Activated CD4-positive, alpha-beta memory T cell treated with anti-CD3 and anti-CD28 coated beads for 36 hours (primary cell): ENCODE measurements around the gene TRAF4. TPM values are rescaled to one million over a fixed set of nuclear protein-coding genes. Genes with fewer than 3 reads are reported as not detected.
A peak's percentile ranks its signal among the peaks of the same experiment; 100 is the strongest.

Source experiments
- CTCF ChIA-PET: fragments of 350-600 bp; sonication (Branson Sonifier 250); formaldehyde crosslinking; loops from one replicate; lab custom pipeline; 2021; ENCODE audit warnings: antibody characterized with exemption, inconsistent platforms; lab: Charles Lee
- POLR2A ChIA-PET: fragments of 350-600 bp; sonication (Branson Sonifier 250); formaldehyde crosslinking; loops from one replicate; lab custom pipeline; 2021; ENCODE audit warnings: antibody characterized with exemption; lab: Charles Lee
- DNase-seq: peaks from one replicate; pipeline ENCODE4 v3.0.0-alpha.2; 2020
- H3K27ac Mint-ChIP-seq: one replicate; pipeline ENCODE4 v1.8.0; 2021; ENCODE audit warnings: mixed read lengths
- H3K27me3 Mint-ChIP-seq: one replicate; pipeline ENCODE4 v1.8.0; 2021; ENCODE audit warnings: mixed read lengths
- H3K36me3 Mint-ChIP-seq: one replicate; pipeline ENCODE4 v1.8.0; 2021; ENCODE audit warnings: mixed read lengths
- H3K4me1 Mint-ChIP-seq: one replicate; pipeline ENCODE4 v1.8.0; 2021; ENCODE audit warnings: low read depth, mixed read lengths
- H3K4me3 Mint-ChIP-seq: one replicate; pipeline ENCODE4 v1.8.0; 2021; ENCODE audit warnings: mild to moderate bottlenecking, mixed read lengths
- H3K9me3 Mint-ChIP-seq: one replicate; pipeline ENCODE4 v1.8.0; 2021; ENCODE audit warnings: mixed read lengths
- intact Hi-C: fragments of 100-400 bp; cut with micrococcal nuclease; formaldehyde crosslinking; loops from one replicate; pipeline ENCODE4 v1.15.1; 2023
- total RNA-seq, 2 experiments: library from RNA; stranded (reverse); gene quantifications; one replicate each; pipeline ENCODE4 v1.2.3, GENCODE V29; 2021

Gene TRAF4
- total RNA-seq, 2 experiments from 2014 or later = 83.0 to 83.9 TPM

DNA sequence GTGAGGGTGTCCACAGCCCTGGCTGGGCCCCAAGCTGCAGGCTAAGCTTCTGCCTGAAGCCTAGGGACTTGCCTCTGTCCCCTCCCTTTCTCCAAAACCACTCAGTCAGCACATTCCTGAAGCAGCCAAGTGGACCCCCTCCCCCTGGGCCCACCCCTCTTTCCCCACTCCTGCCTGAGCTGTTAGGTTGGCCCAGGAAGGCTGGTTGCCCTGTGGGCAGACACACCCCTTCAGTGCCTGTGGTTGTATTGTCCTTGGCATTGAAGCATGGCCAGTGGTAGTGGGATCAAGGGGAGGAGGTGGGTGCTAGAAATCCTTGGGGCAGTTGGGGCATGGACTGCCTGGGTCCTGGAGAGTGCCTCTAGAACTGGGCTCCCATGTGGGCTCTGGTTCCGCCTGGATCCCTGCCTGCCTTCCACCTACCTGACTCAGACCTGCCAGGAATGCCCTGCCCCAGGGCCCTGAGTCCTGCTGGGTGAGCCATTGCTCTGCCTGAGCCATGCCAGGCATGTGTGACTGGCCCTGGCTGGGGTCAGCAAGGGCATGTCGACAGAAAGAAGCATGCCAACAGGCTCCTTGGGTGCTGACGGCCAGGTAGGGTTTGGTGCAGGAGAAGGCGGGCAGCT lies 2.1 kb downstream of the TRAF4 start:
- Mint-ChIP-seq H3K27me3 (no peaks in the 10 kb centered on the region), H3K4me3 (peak overlapping the region; percentile 90), H3K4me1 (peaks cover 30% of the 10 kb centered on the region), H3K36me3 (peaks cover 38% of the 10 kb centered on the region), H3K27ac (peak overlapping the region; percentile 89), H3K9me3 (no peaks in the 10 kb centered on the region)
- intact Hi-C loops = no loop called here
- CTCF ChIA-PET = interaction anchor here (0.8 to 16.9 kb wide), 4 partner anchors 18 to 171 kb away, joined by 3 to 632 read pairs (median 63); partner anchors contain the start of genes NEK8, RPL23A and TLCD1
- POLR2A ChIA-PET = interaction anchor here (1.1 to 13.5 kb wide), 6 partner anchors 10 to 26 kb away, joined by 3 to 202 read pairs (median 6); partner anchors contain the start of genes NEK8, RPL23A and TLCD1
- DNase-seq = no peak

GRCh38 chr17:28746611-28747050 lies 2.8 kb downstream of the TRAF4 start:
- Mint-ChIP-seq H3K4me3 (peak overlapping the region; percentile 90), H3K36me3 (peaks cover 39% of the 10 kb centered on the region), H3K27ac (peak overlapping the region; percentile 89), H3K27me3 (no peaks in the 10 kb centered on the region), H3K9me3 (no peaks in the 10 kb centered on the region), H3K4me1 (peaks cover 30% of the 10 kb centered on the region)
- no peak for DNase-seq
- intact Hi-C loops = no loop called here
- POLR2A ChIA-PET = interaction anchor here (1.4 to 13.5 kb wide), 4 partner anchors 18 to 27 kb away, joined by 4 to 202 read pairs (median 9); partner anchors contain the start of genes NEK8, RPL23A and TLCD1
- CTCF ChIA-PET = interaction anchor here (1.0 to 16.9 kb wide), 4 partner anchors 17 to 28 kb away, joined by 3 to 632 read pairs (median 63); partner anchors contain the start of genes NEK8, RPL23A and TLCD1

- POLR2A ChIA-PET = interaction anchor here (2.6 to 13.5 kb wide), 3 partner anchors 18 to 27 kb away, joined by 8 to 202 read pairs (median 10); partner anchors contain the start of genes NEK8, RPL23A and TLCD1
- H3K36me3 Mint-ChIP-seq = peaks cover 39% of the 10 kb centered on the region
These were observed 3.4 kb downstream of the TRAF4 start for GRCh38 chr17:28747051-28747691.

DNA sequence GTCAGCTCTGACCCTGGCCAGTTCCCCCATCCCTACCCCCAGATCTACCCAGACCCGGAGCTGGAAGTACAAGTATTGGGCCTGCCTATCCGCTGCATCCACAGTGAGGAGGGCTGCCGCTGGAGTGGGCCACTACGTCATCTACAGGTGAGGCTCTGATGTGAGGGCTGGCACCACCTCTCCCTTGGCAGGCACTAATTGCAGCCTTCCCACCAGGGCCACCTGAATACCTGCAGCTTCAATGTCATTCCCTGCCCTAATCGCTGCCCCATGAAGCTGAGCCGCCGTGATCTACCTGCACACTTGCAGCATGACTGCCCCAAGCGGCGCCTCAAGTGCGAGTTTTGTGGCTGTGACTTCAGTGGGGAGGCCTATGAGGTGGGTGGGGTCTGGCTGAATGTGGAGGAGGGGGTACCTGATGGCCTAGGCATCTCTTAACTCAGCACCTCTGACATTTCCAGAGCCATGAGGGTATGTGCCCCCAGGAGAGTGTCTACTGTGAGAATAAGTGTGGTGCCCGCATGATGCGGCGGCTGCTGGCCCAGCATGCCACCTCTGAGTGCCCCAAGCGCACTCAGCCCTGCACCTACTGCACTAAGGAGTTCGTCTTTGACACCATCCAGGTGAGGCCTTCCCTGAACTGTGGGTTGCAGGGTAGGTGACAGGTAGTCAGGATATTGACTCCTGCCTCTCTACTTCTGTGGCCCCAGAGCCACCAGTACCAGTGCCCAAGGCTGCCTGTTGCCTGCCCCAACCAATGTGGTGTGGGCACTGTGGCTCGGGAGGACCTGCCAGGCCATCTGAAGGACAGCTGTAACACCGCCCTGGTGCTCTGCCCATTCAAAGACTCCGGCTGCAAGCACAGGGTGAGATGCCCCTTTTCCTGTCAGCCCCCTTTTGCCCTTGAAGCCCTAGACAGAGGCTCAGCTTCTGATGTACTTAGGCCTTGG lies 4.3 kb downstream of the TRAF4 start:
- H3K27ac Mint-ChIP-seq = peak overlapping the region; percentile 24
- H3K9me3 Mint-ChIP-seq = no peaks in the 10 kb centered on the region
- POLR2A ChIA-PET = interaction anchor here (2.6 to 13.5 kb wide), 3 partner anchors 17 to 28 kb away, joined by 8 to 202 read pairs (median 10); partner anchors contain the start of genes NEK8, RPL23A and TLCD1
- H3K4me3 Mint-ChIP-seq = no peak overlapping the region
- H3K27me3 Mint-ChIP-seq = no peaks in the 10 kb centered on the region
- CTCF ChIA-PET = interaction anchor here (0.5 to 16.9 kb wide), 6 partner anchors 15 to 218 kb away, joined by 3 to 632 read pairs (median 4); partner anchors contain the start of genes NEK8, RPL23A and TLCD1
- H3K4me1 Mint-ChIP-seq = peaks cover 28% of the 10 kb centered on the region
- peaks cover 42% of the 10 kb centered on the region for H3K36me3 Mint-ChIP-seq
- no peak for DNase-seq
- intact Hi-C loops = no loop called here

More at GRCh38 chr17:28747051-28747691, 3.4 kb downstream of the TRAF4 start:
- Mint-ChIP-seq H3K4me3 (no peak overlapping the region), H3K27ac (peak overlapping the region; percentile 24), H3K9me3 (no peaks in the 10 kb centered on the region), H3K4me1 (peaks cover 30% of the 10 kb centered on the region), H3K27me3 (no peaks in the 10 kb centered on the region)
- CTCF ChIA-PET = interaction anchor here (0.5 to 16.9 kb wide), 6 partner anchors 16 to 62 kb away, joined by 3 to 632 read pairs (median 4); partner anchors contain the start of genes NEK8, RPL23A and TLCD1
- no peak for DNase-seq
- intact Hi-C loops = no loop called here

DNA sequence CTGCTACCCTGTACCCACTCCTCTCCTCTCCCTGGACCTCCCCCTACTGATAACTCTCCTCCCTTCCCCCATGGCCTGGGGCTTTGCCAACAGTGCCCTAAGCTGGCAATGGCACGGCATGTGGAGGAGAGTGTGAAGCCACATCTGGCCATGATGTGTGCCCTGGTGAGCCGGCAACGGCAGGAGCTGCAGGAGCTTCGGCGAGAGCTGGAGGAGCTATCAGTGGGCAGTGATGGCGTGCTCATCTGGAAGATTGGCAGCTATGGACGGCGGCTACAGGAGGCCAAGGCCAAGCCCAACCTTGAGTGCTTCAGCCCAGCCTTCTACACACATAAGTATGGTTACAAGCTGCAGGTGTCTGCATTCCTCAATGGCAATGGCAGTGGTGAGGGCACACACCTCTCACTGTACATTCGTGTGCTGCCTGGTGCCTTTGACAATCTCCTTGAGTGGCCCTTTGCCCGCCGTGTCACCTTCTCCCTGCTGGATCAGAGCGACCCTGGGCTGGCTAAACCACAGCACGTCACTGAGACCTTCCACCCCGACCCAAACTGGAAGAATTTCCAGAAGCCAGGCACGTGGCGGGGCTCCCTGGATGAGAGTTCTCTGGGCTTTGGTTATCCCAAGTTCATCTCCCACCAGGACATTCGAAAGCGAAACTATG lies 5.2 kb downstream of the TRAF4 start:
- Mint-ChIP-seq H3K4me3 (no peak overlapping the region), H3K27ac (peak overlapping the region; percentile 31), H3K27me3 (no peaks in the 10 kb centered on the region), H3K36me3 (peaks cover 42% of the 10 kb centered on the region), H3K4me1 (peaks cover 26% of the 10 kb centered on the region), H3K9me3 (no peaks in the 10 kb centered on the region)
- no peak for DNase-seq
- intact Hi-C loops = no loop called here
- CTCF ChIA-PET = interaction anchor here (0.6 to 16.9 kb wide), 12 partner anchors 8 to 384 kb away, joined by 3 to 632 read pairs (median 6); partner anchors contain the start of genes NEK8, PROCA1, RPL23A and TLCD1
- POLR2A ChIA-PET = interaction anchor here (1.1 to 13.5 kb wide), 2 partner anchors 23 to 28 kb away, joined by 3 to 202 read pairs; partner anchors contain the start of genes NEK8 and TLCD1

DNA sequence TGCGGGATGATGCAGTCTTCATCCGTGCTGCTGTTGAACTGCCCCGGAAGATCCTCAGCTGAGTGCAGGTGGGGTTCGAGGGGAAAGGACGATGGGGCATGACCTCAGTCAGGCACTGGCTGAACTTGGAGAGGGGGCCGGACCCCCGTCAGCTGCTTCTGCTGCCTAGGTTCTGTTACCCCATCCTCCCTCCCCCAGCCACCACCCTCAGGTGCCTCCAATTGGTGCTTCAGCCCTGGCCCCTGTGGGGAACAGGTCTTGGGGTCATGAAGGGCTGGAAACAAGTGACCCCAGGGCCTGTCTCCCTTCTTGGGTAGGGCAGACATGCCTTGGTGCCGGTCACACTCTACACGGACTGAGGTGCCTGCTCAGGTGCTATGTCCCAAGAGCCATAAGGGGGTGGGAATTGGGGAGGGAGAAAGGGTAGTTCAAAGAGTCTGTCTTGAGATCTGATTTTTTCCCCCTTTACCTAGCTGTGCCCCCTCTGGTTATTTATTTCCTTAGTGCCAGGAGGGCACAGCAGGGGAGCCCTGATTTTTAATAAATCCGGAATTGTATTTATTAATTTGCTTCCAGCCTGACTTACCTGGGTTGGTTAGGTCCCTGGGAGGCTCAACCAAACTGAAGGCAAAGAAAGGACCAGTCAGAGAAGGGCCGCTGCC lies 5.8 kb downstream of the TRAF4 start:
- DNase-seq = no peak
- intact Hi-C loops = loop anchor here (1.0 kb wide), 1 partner anchor 22 kb away; no protein-coding TSS in a partner anchor
- Mint-ChIP-seq H3K36me3 (peaks cover 40% of the 10 kb centered on the region), H3K4me3 (no peak overlapping the region), H3K4me1 (peaks cover 26% of the 10 kb centered on the region), H3K27me3 (no peaks in the 10 kb centered on the region), H3K27ac (peak overlapping the region; percentile 42), H3K9me3 (no peaks in the 10 kb centered on the region)
- ChIA-PET CTCF (interaction anchor here (0.6 to 16.9 kb wide), 30 partner anchors 9 to 999 kb away, joined by 3 to 632 read pairs (median 4); partner anchors contain the start of genes FAM222B, NEK8, PROCA1 and RPL23A), POLR2A (interaction anchor here (1.1 to 13.5 kb wide), 3 partner anchors 8 to 28 kb away, joined by 3 to 202 read pairs (median 3); partner anchors contain the start of genes NEK8 and TLCD1)

- Mint-ChIP-seq H3K9me3 (no peaks in the 10 kb centered on the region), H3K4me3 (no peak overlapping the region)
- intact Hi-C loops = loop anchor here (1.0 kb wide), 1 partner anchor 23 kb away; no protein-coding TSS in a partner anchor
These were observed 6.6 kb downstream of the TRAF4 start for GRCh38 chr17:28750178-28751047.

DNA sequence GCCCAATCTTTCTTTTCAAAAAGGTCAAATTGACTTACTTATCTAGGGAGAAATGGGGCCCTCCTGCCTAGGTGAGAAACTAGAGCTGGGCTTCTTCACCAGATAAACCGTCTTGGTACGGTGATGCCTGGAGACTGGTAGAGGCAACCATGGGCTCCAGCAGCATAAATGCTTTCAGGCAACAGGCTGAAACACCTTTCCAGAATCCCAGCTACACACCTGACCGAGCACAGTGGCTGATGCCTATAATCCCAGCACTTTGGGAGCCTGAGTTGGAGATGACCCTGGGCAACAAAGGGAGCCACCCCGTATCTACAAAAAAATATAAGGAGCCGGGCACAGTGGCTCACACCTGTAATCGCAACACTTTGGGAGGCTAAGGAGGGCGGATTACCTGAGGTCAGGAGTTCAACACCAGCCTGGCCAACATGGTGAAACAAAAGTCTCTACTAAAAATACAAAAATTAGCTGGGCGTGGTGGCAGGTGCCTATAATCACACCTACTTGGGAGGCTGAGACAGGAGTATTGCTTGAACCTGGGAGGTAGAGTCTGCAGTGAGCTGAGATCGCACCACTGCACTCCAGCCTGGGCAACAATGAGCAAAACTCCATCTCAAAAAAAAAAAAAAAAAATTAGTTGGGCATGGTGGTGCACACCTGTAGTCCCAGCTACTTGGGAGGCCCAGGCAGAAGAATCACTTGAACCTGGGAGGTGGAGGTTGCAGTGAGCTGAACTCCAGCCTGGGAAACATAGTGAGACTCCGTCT lies 8.0 kb downstream of the TRAF4 start:
- H3K27me3 Mint-ChIP-seq = no peaks in the 10 kb centered on the region
- POLR2A ChIA-PET = interaction anchor here (0.6 to 13.5 kb wide), 6 partner anchors 11 to 543 kb away, joined by 3 to 202 read pairs (median 4); partner anchors contain the start of genes NEK8 and TLCD1
- H3K36me3 Mint-ChIP-seq = peaks cover 29% of the 10 kb centered on the region

More at GRCh38 chr17:28750178-28751047, 6.6 kb downstream of the TRAF4 start:
- ChIA-PET CTCF (interaction anchor here (0.6 to 16.9 kb wide), 33 partner anchors 9 to 998 kb away, joined by 3 to 632 read pairs (median 4); partner anchors contain the start of genes DHRS13, FAM222B, NEK8 and PROCA1), POLR2A (interaction anchor here (0.7 to 13.5 kb wide), 6 partner anchors 9 to 544 kb away, joined by 3 to 202 read pairs (median 3); partner anchors contain the start of genes NEK8 and TLCD1)
- H3K27me3 Mint-ChIP-seq = no peaks in the 10 kb centered on the region
- peak; percentile 94 for DNase-seq
- peak overlapping the region; percentile 42 for H3K27ac Mint-ChIP-seq
- peaks cover 26% of the 10 kb centered on the region for H3K4me1 Mint-ChIP-seq
- peaks cover 35% of the 10 kb centered on the region for H3K36me3 Mint-ChIP-seq

More for the DNA sequence above, 8.0 kb downstream of the TRAF4 start:
- DNase-seq = no peak
- H3K4me3 Mint-ChIP-seq = no peak overlapping the region
- CTCF ChIA-PET = interaction anchor here (0.6 to 16.9 kb wide), 10 partner anchors 12 to 365 kb away, joined by 3 to 632 read pairs (median 3); partner anchors contain the start of genes NEK8, RPL23A and TLCD1
- intact Hi-C loops = no loop called here
- H3K4me1 Mint-ChIP-seq = peaks cover 15% of the 10 kb centered on the region
- no peaks in the 10 kb centered on the region for H3K9me3 Mint-ChIP-seq
- H3K27ac Mint-ChIP-seq = no peak overlapping the region
